Activated naive CD4-positive, alpha-beta T cell treated with anti-CD3 and anti-CD28 coated beads, Interleukin-2, amount 50 U/mL, for 72 hours (primary cell): ENCODE results near the gene RASSF9. TPM values are rescaled to one million over a fixed set of nuclear protein-coding genes. Genes with fewer than 3 reads are reported as not detected.

Experiments used
- ATAC-seq, 2 donors: fragments of 150-1000 bp; cut with Tn5 transposase; 2 replicates each; pipeline ENCODE4 v1.10.0; 2021; ENCODE audit warnings: mild to moderate bottlenecking in 2 of 2, moderate library complexity in 2 of 2
- DNase-seq, 2 donors: peaks; one replicate each; pipeline ENCODE4 v3.0.0; 2021 to 2022; ENCODE audit warnings: low spot score in 2 of 2
- H3K27ac Mint-ChIP-seq, 2 donors: one replicate each; pipeline ENCODE4 v1.8.0; 2022; ENCODE audit warnings: mild to moderate bottlenecking in 2 of 2, mixed read lengths in 2 of 2
- H3K36me3 Mint-ChIP-seq, 2 donors: one replicate each; pipeline ENCODE4 v1.8.0; 2022; ENCODE audit warnings: mixed read lengths in 2 of 2
- H3K9me3 Mint-ChIP-seq, 2 donors: one replicate each; pipeline ENCODE4 v1.8.0; 2022; ENCODE audit warnings: mixed read lengths in 2 of 2
- total RNA-seq, 2 donors: library from RNA; stranded (reverse); gene quantifications; one replicate each; pipeline ENCODE4 v1.2.3, GENCODE V29; 2022

Gene RASSF9
- total RNA-seq, 2 donors from 2014 or later = not detected

DNA sequence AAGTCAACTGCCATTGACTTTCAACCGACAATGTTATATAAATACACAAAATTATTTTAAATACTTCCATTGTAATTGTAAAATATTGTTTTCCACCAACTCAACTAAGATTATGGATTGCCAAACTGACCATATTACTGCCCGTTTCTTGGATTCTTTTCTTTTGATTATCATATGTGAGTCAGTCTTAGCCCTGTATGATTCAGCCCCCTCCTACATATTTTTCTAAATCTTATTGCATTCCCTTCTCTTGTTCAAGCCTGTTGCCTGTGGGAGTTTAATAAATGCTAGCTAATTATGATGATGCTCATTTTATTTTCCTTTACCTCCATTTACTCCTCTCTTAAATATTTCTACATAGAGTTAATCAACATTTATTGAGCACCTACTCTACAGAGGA, 6.8 kb downstream of the RASSF9 start:
- no peak for ATAC-seq

DNA sequence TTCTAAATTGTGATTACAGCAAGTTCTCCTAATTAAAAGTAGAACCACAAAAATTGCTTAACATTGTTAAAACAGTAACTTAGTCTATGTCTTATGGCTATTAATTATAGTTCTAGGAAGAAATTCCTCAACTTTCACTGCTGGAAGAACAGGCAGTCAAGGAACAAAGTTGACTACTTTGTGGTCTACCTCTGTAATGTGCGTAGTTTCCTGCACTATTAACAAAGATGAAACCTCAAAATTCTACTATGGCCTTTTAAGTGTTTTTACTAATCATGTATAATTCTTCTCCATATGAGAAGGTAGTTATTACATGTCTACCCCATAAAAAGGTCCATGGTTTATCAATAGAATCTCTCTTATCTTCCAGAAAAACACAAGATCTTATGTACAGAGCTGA, 7.6 kb downstream of the RASSF9 start:
- H3K27ac Mint-ChIP-seq = no peak overlapping the region
- ATAC-seq (no peak), DNase-seq (no peak)
- H3K36me3 Mint-ChIP-seq = no peaks in the 10 kb centered on the region
- peaks cover 13 to 19% of the 10 kb centered on the region in 2 donors for H3K9me3 Mint-ChIP-seq

More for the DNA sequence above, 6.8 kb downstream of the RASSF9 start:
- Mint-ChIP-seq H3K9me3 (peaks cover 13% of the 10 kb centered on the region in 2 donors), H3K27ac (no peak overlapping the region), H3K36me3 (no peaks in the 10 kb centered on the region)
- no peak for DNase-seq

DNA sequence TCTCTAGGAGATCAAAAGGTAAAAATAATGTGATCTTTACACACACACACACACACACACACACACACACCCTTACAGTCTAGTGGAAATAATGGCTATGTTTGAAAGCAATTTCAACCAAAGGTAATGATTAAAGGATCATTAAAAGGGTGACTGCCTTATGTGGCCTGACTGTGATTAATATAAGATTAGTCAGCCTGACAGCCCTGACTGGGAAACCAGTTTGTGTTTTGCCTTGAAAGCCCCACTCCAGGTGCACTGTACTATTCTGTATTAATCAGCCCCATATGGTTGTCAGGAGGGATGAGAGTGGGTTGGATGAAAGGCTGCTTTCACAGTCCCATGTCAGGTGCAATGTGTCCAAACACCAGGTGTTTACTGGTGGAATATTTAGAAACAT, 10.5 kb downstream of the RASSF9 start:
- H3K9me3 Mint-ChIP-seq = peaks cover 22 to 24% of the 10 kb centered on the region in 2 donors
- H3K27ac Mint-ChIP-seq = no peak overlapping the region
- ATAC-seq (no peak), DNase-seq (no peak)
- H3K36me3 Mint-ChIP-seq = no peaks in the 10 kb centered on the region

DNA sequence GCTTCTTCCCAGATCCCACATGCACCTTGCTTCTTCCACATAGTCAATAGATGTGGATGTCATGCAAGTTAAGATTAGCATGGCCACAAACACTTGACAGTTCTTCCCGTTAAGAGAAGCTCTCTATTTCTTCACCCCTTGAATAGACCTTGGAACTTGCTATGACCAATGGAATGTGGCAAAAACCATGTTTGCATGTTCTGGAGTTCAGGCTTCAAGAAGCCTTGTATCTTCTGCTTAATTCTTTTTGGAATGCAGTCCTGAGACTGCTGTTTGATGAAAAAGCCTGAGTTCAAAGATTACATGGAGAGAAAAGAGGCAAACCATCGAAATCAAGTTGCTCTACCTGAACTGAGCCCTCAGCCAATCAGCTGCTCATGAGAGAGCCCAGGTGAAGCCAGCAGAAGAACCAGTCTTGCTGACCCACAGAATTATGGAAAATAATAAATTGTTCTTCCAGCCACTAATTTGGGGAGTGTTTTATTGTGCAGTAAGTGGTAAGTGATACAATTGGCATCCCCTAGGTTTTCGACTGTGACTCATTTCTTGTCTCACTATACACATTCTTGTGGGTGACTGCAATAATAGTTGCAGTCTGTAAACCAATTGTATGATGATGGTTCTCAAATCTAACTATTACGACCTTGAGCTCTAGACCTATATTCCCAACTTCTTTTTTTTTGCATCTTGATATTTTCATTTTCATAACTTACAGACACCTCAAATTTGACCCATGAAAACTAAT, 12.6 kb downstream of the RASSF9 start:
- DNase-seq (no peak), ATAC-seq (no peak)
- H3K36me3 Mint-ChIP-seq = no peaks in the 10 kb centered on the region
- peaks cover 18 to 24% of the 10 kb centered on the region in 2 donors for H3K9me3 Mint-ChIP-seq
- H3K27ac Mint-ChIP-seq = no peak overlapping the region

DNA sequence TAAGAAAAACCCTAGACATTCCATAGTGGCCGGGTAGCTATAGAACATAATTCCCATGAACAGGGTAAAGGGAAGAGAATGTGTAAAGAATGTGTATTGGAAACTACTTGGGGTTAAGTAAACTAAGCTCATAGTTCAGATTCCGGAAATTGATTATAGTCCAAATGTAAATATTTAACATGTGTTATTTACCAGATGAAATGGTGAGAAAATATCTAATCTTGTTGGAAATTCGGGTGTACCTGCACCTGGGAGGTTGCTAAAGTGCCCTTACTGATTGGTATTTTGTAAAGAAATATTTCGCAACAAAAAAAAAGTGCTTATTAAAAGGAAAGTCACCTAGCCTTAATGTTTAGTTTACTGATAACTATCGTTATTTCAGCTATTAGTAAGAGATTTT, 14.4 kb downstream of the RASSF9 start:
- Mint-ChIP-seq H3K9me3 (peaks cover 9 to 14% of the 10 kb centered on the region in 2 donors), H3K36me3 (no peaks in the 10 kb centered on the region), H3K27ac (no peak overlapping the region)
- DNase-seq (no peak), ATAC-seq (no peak)

DNA sequence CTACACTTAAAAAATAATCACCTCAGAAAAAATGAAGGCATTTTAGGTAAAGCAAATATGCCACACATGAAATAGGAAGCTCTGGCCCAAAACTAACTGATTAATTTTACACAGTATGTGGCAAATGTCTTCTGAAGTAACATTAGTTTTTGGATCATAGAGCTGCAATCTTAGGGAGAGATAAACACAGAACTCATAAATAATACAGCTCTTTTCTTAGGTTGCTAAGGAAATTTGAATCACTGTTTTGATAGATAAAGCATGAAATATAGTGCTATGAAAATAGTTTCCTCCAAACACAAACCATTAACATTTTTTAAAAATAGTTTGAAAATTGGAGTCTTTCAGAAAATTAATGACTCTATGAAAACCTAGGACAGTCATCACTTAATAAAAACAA, 15.0 kb downstream of the RASSF9 start:
- H3K27ac Mint-ChIP-seq = no peak overlapping the region
- DNase-seq = no peak
- ATAC-seq = no peak
- no peaks in the 10 kb centered on the region for H3K36me3 Mint-ChIP-seq
- H3K9me3 Mint-ChIP-seq = peaks cover 9 to 13% of the 10 kb centered on the region in 2 donors

DNA sequence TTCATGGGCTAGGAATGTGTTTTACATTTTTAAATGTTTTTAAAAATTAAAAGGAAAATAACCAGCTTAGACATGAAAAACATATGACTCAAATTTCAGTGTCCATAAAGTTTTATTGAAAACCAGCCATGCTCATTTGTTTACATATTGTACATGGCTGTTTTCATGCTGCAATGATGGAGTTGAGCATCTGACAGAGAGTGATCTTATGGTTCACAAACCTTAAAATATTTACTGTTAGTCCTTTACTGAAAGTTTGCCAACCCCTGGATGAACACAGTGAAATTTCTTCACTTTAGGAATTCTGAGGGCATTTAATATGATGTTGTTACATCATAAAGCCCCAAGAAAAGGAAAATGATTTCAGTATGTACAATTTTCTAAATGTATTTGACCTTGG, 16.1 kb downstream of the RASSF9 start:
- DNase-seq (no peak), ATAC-seq (no peak)
- Mint-ChIP-seq H3K27ac (no peak overlapping the region), H3K36me3 (no peaks in the 10 kb centered on the region), H3K9me3 (peaks cover 9 to 13% of the 10 kb centered on the region in 2 donors)

DNA sequence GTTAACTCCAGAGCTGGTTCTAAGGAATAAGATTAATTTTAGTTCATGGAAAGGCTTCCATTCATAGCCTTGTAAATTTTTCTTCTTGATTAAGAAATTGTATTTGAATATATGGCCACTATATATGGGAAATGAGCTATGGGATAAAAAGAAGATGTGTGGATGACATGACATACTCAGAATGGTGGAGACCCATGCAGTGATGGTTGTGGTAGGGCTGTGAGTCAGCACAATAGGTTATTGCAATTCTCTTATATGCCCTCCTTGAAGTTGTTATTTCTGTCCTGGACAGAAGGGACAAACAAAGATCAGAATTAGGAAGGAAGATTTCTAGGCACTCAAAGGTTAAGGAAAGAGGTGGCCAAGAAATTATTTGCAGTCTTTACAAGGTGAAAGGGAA, 21.5 kb downstream of the RASSF9 start:
- DNase-seq (no peak), ATAC-seq (no peak)
- Mint-ChIP-seq H3K27ac (no peak overlapping the region), H3K36me3 (no peaks in the 10 kb centered on the region), H3K9me3 (peaks cover 0 to 4% of the 10 kb centered on the region in 2 donors)

DNA sequence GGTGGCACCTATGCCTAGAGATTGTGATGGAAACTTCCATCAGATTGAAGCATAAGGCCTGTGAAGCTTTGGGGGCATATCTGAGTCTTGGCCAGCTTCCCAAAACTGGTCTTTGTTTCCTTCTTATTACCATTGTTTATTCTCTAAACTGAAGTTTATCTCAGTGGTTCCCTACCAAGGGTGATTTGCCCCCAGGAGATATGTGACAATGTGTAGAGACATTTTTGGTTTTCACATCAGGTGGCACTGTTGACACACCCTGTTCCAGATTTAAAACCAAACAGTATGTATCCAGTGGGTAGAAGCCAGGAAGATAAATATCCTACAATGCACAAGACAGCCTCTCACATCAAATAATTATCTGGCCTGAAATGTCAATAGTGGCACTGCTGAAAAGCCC, 22.1 kb downstream of the RASSF9 start:
- DNase-seq = no peak
- H3K9me3 Mint-ChIP-seq = peaks cover 0 to 4% of the 10 kb centered on the region in 2 donors
- no peaks in the 10 kb centered on the region for H3K36me3 Mint-ChIP-seq
- no peak overlapping the region for H3K27ac Mint-ChIP-seq
- no peak for ATAC-seq

DNA sequence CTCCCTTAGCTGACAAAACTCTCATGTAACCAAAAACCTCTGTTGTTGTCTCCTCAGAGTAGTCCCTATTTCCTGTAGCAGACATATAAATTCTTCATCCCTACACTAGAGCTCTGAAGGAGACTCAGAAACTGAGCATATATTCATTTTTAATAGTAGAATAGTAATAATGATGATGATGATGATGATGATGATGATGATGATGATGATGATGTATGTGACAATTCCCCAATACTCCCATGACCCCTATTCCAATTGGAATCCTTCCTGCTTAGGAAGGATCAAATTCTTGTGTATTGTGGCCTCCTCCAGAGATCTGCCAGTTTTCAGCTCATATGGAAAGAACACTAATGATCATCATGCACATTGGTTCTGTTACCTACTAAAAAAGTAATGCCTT, 26.7 kb downstream of the RASSF9 start:
- H3K36me3 Mint-ChIP-seq = no peaks in the 10 kb centered on the region
- ATAC-seq (no peak), DNase-seq (no peak)
- H3K9me3 Mint-ChIP-seq = no peaks in the 10 kb centered on the region
- H3K27ac Mint-ChIP-seq = no peak overlapping the region

DNA sequence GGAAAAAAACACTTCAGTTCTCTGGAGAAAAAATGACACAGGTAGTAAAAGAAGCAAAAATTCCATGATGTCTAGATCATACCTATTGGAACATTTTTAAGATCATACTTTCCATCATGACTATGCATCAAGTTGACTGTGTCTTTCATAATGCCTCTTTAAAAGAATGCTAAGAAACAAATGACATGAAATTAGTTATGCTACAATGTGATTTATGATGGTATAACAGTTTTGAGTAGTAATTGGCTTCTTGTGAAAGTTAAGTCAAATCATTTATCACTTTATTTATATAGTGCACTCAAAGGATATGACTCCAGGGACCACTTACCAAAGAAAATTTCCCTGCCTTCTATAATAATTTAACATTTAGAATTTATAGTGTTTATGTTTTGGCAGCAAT, 28.5 kb downstream of the RASSF9 start:
- DNase-seq (no peak), ATAC-seq (no peak)
- Mint-ChIP-seq H3K27ac (no peak overlapping the region), H3K9me3 (no peaks in the 10 kb centered on the region), H3K36me3 (no peaks in the 10 kb centered on the region)

DNA sequence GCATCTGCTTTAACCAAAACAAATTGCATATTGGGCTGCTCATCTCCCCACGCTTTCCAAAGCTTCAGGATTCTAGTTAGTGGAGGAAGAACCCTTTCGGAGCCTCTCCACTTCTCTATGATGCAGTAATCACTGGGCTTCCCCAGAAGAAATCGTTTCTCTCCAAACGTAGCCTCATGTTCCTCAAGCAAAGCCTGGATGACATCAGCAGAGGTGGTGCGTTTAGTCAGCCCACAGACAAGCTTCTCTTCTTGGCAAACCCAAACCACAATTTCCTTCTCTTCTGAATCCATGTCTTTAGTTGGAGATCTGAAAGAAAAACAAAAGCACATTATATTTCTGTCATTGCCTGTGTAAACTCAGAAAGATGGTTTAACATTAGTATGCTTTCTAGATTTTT, 30.6 kb downstream of the RASSF9 start:
- ATAC-seq (no peak), DNase-seq (no peak)
- H3K36me3 Mint-ChIP-seq = no peaks in the 10 kb centered on the region
- H3K27ac Mint-ChIP-seq = no peak overlapping the region
- no peaks in the 10 kb centered on the region for H3K9me3 Mint-ChIP-seq

DNA sequence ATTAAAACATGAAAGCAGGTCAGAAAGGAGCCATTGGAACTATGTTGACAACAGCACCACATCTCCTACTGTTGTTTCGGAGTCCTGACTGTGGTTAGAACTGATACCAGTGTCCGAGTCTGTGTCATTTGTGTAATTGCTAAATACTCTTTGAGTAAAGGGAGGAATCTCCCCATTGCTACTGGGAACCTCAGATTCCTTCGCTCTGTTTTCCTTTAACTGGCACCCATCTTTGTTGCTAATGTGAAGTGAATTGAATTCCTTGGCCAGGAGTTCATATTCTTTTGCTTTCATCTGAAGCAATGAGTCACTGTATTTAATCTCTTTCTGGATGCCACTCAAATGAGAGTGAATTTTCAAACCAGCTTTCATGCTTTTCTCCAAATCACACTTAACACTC, 31.5 kb downstream of the RASSF9 start:
- Mint-ChIP-seq H3K9me3 (no peaks in the 10 kb centered on the region), H3K36me3 (no peaks in the 10 kb centered on the region), H3K27ac (no peak overlapping the region)
- ATAC-seq (no peak), DNase-seq (no peak)

DNA sequence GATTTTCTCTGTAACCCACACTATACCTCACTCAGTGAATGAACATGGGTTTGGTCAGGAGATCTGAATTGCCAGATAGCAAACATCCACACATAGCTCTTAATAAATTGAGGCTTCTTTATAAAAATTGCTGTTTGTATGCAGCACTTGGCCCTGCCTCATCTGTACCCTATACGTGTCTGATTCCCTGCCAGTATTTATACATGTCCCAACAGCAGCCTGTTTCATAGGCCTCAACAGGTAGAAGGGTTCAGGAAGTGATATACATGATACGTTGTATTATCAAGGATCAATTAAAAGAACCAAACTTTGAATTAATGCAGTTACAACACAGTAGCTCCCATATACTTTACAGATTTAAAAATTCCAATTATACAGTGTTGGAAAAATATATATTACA, 32.3 kb downstream of the RASSF9 start:
- H3K36me3 Mint-ChIP-seq = no peaks in the 10 kb centered on the region
- ATAC-seq (no peak), DNase-seq (no peak)
- H3K27ac Mint-ChIP-seq = no peak overlapping the region
- no peaks in the 10 kb centered on the region for H3K9me3 Mint-ChIP-seq

DNA sequence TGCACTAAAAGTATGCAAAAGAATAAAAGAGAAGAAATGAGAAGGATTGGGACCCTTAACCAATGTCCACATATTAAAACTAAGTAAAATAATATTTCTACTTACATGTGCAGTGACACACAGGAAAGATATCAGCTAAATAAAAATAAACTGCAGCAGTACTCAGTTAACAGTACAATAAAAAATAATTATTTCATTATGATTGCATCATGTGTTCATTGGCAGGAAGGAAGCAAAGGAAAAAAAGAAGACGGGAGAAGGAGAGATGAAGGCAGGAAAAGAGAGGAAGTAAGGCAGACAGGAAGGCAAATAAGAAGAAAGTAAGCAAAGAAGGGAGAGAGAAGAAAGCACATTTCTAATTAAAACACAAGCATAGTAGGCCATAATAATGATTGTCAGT, 33.0 kb downstream of the RASSF9 start:
- Mint-ChIP-seq H3K36me3 (no peaks in the 10 kb centered on the region), H3K9me3 (no peaks in the 10 kb centered on the region), H3K27ac (no peak overlapping the region)
- ATAC-seq (no peak), DNase-seq (no peak)

DNA sequence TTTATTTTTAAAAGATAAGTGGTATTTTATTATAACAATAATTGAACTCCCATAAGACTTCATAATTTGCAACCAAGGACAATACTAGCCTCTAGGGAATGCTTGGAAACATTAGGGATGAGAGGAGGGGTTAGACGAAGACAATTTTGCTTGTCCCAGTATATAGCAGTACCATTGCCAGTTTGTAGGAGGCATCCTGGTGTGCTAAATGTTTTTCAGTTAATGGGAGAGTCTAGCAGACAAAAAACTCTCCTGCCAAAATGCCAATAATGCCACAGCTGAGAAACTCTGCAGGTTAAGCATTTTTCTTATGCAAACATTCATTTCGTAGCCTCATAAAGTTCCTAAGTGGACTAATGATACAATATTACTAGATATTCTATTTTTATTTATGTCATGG, 38.1 kb downstream of the RASSF9 start:
- H3K27ac Mint-ChIP-seq = no peak overlapping the region
- no peak for DNase-seq
- no peaks in the 10 kb centered on the region for H3K36me3 Mint-ChIP-seq
- no peaks in the 10 kb centered on the region for H3K9me3 Mint-ChIP-seq
- no peak for ATAC-seq

DNA sequence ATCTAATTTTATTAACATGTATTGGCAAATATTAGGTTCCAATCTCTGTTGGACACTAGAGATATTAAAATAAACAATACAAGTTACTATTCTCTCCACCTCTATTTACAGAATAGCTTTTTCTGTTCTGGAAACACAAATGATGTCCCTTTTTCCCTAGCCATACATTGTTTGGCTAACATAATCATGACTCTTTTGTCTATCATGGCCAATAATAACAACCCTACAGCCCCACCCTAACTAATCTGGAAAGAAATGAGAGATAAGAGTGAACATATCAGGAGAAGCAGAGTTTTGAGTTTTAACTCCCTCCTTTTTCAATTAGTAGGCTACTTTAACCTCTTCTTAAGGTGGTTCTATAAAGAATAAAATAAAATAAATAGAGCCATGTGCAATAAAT, 40.2 kb downstream of the RASSF9 start:
- DNase-seq = no peak

DNA sequence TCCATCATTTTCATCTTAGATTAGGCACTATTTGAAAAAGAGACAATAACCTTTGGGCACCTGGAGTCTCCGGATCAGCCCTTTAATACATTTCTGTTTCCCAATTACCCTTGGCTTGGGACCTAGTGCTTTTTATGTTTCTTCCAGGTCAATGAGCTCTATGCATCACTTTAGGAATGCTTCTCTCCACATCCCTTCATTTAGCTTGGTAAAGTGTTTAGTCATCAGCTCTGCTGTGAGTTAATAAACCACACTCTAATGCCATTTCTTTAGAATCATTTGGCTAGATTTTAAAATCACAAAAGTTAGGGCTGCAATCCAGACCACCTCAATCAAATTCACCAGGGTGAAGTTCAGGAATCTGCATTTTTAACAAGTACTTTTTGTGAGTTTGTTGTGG, 41.7 kb downstream of the RASSF9 start:
- Mint-ChIP-seq H3K27ac (no peak overlapping the region), H3K36me3 (no peaks in the 10 kb centered on the region), H3K9me3 (no peaks in the 10 kb centered on the region)
- DNase-seq (no peak), ATAC-seq (no peak)

More for the DNA sequence above, 40.2 kb downstream of the RASSF9 start:
- Mint-ChIP-seq H3K27ac (no peak overlapping the region), H3K9me3 (no peaks in the 10 kb centered on the region), H3K36me3 (no peaks in the 10 kb centered on the region)
- no peak for ATAC-seq
